ENCODE results near the gene PCGF6.
"Not testable (repeated sequence)": the region's sequence is repeated elsewhere in the genome, so short reads cannot be mapped to it uniquely, and the experiment has no call there.

PCGF6 gene

DNA sequence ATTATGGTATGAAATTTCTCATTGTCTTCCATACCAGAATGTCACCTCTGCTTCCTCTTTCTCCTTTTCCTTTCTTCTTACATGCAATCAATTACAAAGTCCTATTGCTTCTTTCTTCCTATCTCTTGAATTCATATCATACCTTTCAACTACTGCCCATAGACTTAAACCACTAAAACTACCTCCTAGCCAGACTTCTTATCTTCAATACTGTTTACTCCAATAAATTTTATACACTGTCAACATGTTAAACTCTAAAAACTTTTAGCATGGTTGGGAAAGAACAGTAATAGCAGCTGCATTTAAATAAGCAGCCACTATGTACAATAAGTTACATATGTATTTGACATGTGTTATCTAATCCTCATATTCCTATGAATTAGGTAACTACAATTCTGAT lies 34.9 kb downstream of the PCGF6 start:
- no peak for DNase-seq (ENCODE audit: low read depth in 2 of 2)

DNA sequence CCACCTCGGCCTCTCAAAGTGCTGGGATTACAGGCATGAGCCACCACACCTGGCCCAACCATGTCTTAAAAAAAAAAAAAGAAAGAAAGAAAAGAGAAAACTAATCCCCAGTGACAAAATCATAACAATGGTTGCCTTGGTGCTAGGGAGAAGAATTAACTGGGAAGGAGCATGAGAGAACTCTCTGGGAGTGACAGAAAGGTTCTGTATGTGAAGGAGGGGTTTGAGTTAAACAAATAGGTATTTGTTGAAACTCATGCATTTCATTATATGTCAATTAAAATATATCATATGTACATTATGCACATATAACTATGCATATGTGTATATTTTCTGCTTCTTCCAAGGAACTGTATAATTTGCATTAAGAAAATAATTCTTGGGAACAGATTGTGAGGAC lies 40.7 kb downstream of the PCGF6 start:
- no peak for DNase-seq (ENCODE audit: low read depth in 2 of 2)

- no peak for DNase-seq (ENCODE audit: low read depth in 2 of 2)
Observed at GRCh38 chr10:103307594-103307993, 43.3 kb downstream of the PCGF6 start.

GRCh38 chr10:103295374-103296015 lies 55.4 kb downstream of the PCGF6 start:
- DNase-seq (ENCODE audit: low read depth in 2 of 2), result no peak

DNA sequence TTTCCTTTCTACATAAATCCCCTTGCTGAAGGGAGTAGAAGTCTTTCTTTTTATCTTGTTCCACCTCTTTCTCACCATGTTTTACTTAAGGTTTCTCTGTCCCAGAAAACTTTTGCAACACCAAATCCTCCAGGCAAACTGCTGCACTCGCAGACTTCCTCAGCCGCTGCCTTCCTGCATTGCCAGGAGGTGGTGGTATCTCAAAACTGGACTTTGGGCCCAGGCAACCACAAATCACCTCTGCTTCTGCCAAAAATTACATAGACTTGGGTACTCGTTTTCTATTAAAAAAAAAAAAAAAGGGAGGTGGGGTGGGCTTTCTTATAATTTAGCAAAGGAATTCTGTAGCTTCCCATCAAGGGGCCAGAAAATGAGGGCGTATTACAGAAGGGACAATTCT lies 59.4 kb downstream of the PCGF6 start:
- no peak for DNase-seq (ENCODE audit: low read depth in 2 of 2)

- no peak for DNase-seq (ENCODE audit: low read depth in 2 of 2)
Observed at GRCh38 chr10:103287992-103288391, 62.9 kb downstream of the PCGF6 start.

DNA sequence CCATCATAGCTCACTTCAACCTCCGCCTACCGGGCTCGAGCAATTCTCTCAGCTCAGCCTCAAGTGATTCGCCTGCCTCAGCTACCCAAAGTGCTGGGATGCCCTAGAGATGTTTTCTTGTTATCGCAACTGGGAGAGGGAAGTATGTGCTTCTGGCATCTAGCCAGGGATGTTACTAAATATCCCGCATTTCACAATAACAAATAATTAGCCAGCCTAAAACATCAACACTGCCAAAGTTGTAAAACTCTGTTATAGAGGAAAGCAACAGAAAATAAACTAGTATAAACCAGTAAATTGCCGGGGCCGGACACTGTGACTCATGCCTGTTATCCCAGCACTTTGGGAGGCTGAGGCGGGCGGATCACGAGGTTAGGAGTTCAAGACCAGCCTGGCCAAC lies 66.8 kb downstream of the PCGF6 start:
- DNase-seq (ENCODE audit: low read depth in 2 of 2), result no peak

DNA sequence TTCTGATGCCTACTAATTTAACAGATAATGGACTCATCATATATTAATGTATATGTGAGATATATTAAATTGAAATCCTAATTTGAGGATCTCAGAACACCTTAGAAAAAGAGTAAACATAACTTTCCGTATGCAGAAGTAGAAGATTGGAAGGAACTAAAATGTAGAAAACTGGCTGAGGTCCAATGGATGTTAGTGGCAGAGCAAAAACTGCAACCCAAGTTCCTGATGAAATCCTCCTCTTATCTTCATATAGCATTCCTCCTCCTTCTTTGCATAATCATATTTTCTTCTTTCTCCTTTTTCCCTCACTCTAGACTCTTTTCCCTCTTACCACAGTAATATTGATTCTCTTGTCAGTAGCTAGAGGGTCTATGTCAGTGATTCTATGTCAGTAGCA lies 68.0 kb downstream of the PCGF6 start:
- DNase-seq (ENCODE audit: low read depth in 2 of 2), result no peak

DNA sequence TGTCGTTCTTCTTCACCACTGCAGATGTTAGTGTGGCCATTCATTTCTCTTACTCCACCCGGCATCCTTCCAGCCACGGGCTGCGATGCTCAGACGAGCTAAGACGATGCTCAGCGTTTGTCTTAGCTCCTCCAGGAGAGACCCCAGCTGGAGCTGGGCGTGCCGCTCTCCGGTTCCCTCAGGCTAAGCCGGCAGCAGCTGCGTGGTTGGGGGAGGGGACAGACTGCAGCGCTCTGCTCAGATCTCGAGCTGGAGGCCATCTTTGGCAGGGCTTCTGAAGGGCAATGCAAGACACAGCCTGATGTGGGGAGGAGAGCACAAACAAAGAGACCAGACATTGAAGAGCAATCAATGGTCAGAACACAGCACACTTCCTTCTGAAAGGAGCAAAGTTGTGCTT lies 69.2 kb downstream of the PCGF6 start:
- no peak for DNase-seq (ENCODE audit: low read depth in 2 of 2)

GRCh38 chr10:103280506-103280905 lies 70.4 kb downstream of the PCGF6 start:
- no peak for DNase-seq (ENCODE audit: low read depth in 2 of 2)

GRCh38 chr10:103280031-103280430 lies 70.9 kb downstream of the PCGF6 start:
- DNase-seq (ENCODE audit: low read depth in 2 of 2), result no peak

DNA sequence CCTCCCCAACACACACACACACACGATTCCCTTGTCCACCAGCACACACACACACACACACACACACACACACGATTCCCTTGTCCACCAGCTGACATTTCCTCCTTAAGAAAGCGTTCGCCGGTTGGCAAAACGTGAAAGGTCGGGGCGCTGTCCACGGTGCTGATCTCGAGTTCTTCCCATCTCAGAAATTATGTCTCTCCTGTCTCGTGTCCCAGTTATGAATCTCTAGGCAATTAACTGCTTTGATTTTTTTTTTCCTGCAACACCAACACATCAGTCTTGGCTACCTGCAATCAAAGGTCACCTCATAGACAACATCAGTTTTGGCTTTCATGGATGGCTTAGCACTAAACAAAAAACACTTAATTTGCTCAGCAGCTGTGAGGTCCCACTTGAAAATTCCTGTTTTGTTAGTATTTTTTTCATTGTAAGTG lies 72.1 kb downstream of the PCGF6 start:
- peak; percentile 40 to 51 for DNase-seq (ENCODE audit: low read depth in 2 of 2)

- DNase-seq (ENCODE audit: low read depth in 2 of 2), result no peak
Observed at GRCh38 chr10:103278537-103278823, 72.5 kb downstream of the PCGF6 start.

GRCh38 chr10:103277713-103278536 lies 73.0 kb downstream of the PCGF6 start:
- DNase-seq (ENCODE audit: low read depth in 2 of 2), result no peak

- DNase-seq (ENCODE audit: low read depth in 2 of 2), result peak; percentile 16 to 24
Observed at GRCh38 chr10:103276896-103277712, 73.8 kb downstream of the PCGF6 start, which contains the start of gene INA. TSS of gene INA (plus strand) at chr10:103277138. CDS start at chr10:103277212, 74 bp downstream.

GRCh38 chr10:103276251-103276895 lies 74.6 kb downstream of the PCGF6 start:
- no peak for DNase-seq (ENCODE audit: low read depth in 2 of 2)

- DNase-seq (ENCODE audit: low read depth in 2 of 2), result no peak
Observed at GRCh38 chr10:103273041-103273441, 77.9 kb downstream of the PCGF6 start.

GRCh38 chr10:103265717-103266329 lies 85.1 kb downstream of the PCGF6 start:
- peak; percentile 32 to 43 for DNase-seq (ENCODE audit: low read depth in 2 of 2)

GRCh38 chr10:103262229-103262628 lies 88.7 kb downstream of the PCGF6 start:
- DNase-seq (ENCODE audit: low read depth in 2 of 2), result no peak

- no peak for DNase-seq (ENCODE audit: low read depth in 2 of 2)
Observed at GRCh38 chr10:103259989-103260388, 91.0 kb downstream of the PCGF6 start.

DNA sequence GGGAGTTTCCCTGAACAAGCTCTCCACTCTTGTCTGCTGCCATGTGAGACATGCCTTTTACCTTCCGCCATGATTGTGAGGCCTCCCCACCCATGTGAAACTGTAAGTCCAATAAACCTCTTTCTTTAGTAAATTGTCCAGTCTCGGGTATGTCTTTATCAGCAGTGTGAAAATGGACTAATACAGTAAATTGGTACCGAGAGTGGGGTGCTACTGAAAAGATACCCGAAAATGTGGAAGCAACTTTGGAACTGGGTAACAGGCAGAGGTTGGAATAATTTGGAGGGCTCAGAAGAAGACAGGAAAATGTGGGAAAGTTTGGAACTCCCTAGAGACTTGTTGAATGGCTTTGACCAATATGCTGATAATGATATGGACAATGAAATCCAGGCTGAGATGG lies 92.0 kb downstream of the PCGF6 start:
- DNase-seq (ENCODE audit: low read depth in 2 of 2), result not testable (repeated sequence)

GRCh38 chr10:103257812-103258211 lies 93.1 kb downstream of the PCGF6 start:
- DNase-seq (ENCODE audit: low read depth in 2 of 2), result no peak

Measured in stimulated activated CD4-positive, alpha-beta T cell treated with anti-CD3 and anti-CD28 coated beads, Interleukin-4, amount 100 ng/mL, for 48 hours (primary cell).